WTC11 (cell line): ENCODE measurements around the gene ELAVL1. TPM values are rescaled to one million over a fixed set of nuclear protein-coding genes. Genes with fewer than 3 reads are reported as not detected.
A peak's percentile ranks its signal among the peaks of the same experiment; 100 is the strongest.

Experiments used
- ATAC-seq: fragments of 200-7000 bp; cut with Tn5 transposase; 2 replicates; pipeline ENCODE4 v1.10.0; 2021; ENCODE audit warnings: mild to moderate bottlenecking, moderate library complexity
- CTCF ChIA-PET: fragments of 300-600 bp; sonication (Branson Sonifier 250); formaldehyde crosslinking; loops from one replicate; lab custom pipeline; 2021; ENCODE audit warnings: antibody characterized with exemption; lab: Charles Lee
- POLR2A ChIA-PET: fragments of 350-600 bp; sonication (Branson Sonifier 250); formaldehyde crosslinking; loops from one replicate; lab custom pipeline; 2021; ENCODE audit warnings: antibody characterized with exemption; lab: Charles Lee
- DNase-seq: peaks from one replicate; pipeline ENCODE4 v3.0.0; 2021; ENCODE audit warnings: low spot score
- H3K27ac Mint-ChIP-seq: 2 replicates; pipeline ENCODE4 v1.8.0; 2021; ENCODE audit warnings: mixed read lengths
- H3K27me3 Mint-ChIP-seq: 2 replicates; pipeline ENCODE4 v1.8.0; 2021; ENCODE audit warnings: low read depth, mild to moderate bottlenecking, moderate library complexity, mixed read lengths
- H3K36me3 Mint-ChIP-seq: 2 replicates; pipeline ENCODE4 v1.8.0; 2021; ENCODE audit warnings: mixed read lengths
- H3K4me1 Mint-ChIP-seq: 2 replicates; pipeline ENCODE4 v1.8.0; 2022; ENCODE audit warnings: mixed read lengths
- H3K4me3 Mint-ChIP-seq: 2 replicates; pipeline ENCODE4 v1.8.0; 2021; ENCODE audit warnings: mild to moderate bottlenecking, moderate library complexity, mixed read lengths
- H3K9me3 Mint-ChIP-seq: 2 replicates; pipeline ENCODE4 v1.8.0; 2021; ENCODE audit warnings: mixed read lengths
- CREM ChIP-seq: sonication (generic); formaldehyde crosslinking; IDR thresholded peaks from 2 replicates; pipeline ENCODE4 v1.8.1; 2022; ENCODE audit warnings: mild to moderate bottlenecking, missing genetic modification reagents, moderate library complexity
- EMX1 ChIP-seq: fragments of 250-450 bp; sonication (Bioruptor Pico); IDR thresholded peaks from 2 replicates; pipeline ENCODE4 v1.8.0; 2021; ENCODE audit warnings: mild to moderate bottlenecking
- GRHL2 ChIP-seq: fragments of 250-450 bp; sonication (Bioruptor Pico); IDR thresholded peaks from 2 replicates; pipeline ENCODE4 v1.8.0; 2022; ENCODE audit warnings: mild to moderate bottlenecking, moderate library complexity; ENCODE audit not compliant: insufficient replicate concordance, severe bottlenecking
- GTF2I ChIP-seq: fragments of 250-450 bp; sonication (Bioruptor Pico); conservative IDR thresholded peaks from 2 replicates; pipeline ENCODE4 v1.4.0; 2021; ENCODE audit warnings: mild to moderate bottlenecking
- IRF2 ChIP-seq: sonication (generic); formaldehyde crosslinking; IDR thresholded peaks from 2 replicates; pipeline ENCODE4 v1.8.0; 2022; ENCODE audit warnings: low read depth, missing genetic modification reagents, borderline replicate concordance
- JUN ChIP-seq: sonication (generic); formaldehyde crosslinking; IDR thresholded peaks from 2 replicates; pipeline ENCODE4 v1.8.0; 2023; ENCODE audit warnings: mild to moderate bottlenecking, missing genetic modification reagents
- KAT7 ChIP-seq: sonication (generic); formaldehyde crosslinking; IDR thresholded peaks from 2 replicates; pipeline ENCODE4 v1.8.1; 2023; ENCODE audit warnings: missing genetic modification reagents, mild to moderate bottlenecking, borderline replicate concordance
- NFE2L1 ChIP-seq: sonication (generic); formaldehyde crosslinking; IDR thresholded peaks from 2 replicates; pipeline ENCODE4 v1.8.1; 2023; ENCODE audit warnings: missing genetic modification reagents
- RELA ChIP-seq: sonication (generic); formaldehyde crosslinking; IDR thresholded peaks from 2 replicates; pipeline ENCODE4 v1.8.1; 2022; ENCODE audit warnings: missing genetic modification reagents, mild to moderate bottlenecking, borderline replicate concordance
- RORB ChIP-seq: fragments of 250-450 bp; sonication (Bioruptor Pico); IDR thresholded peaks from 2 replicates; pipeline ENCODE4 v1.9.0; 2021; ENCODE audit warnings: mild to moderate bottlenecking
- TP53 ChIP-seq: sonication (generic); formaldehyde crosslinking; IDR thresholded peaks from 2 replicates; pipeline ENCODE4 v1.8.1; 2023; ENCODE audit warnings: mild to moderate bottlenecking, missing genetic modification reagents
- ZNF138 ChIP-seq: sonication (generic); formaldehyde crosslinking; conservative IDR thresholded peaks from 2 replicates; pipeline ENCODE4 v1.8.1; 2022; ENCODE audit warnings: mild to moderate bottlenecking, moderate library complexity, missing genetic modification reagents
- ZNF263 ChIP-seq: sonication (generic); formaldehyde crosslinking; IDR thresholded peaks from 2 replicates; pipeline ENCODE4 v1.8.1; 2022; ENCODE audit warnings: low read depth, mild to moderate bottlenecking, moderate library complexity, missing genetic modification reagents
- ZNF416 ChIP-seq: fragments of 250-450 bp; sonication (Bioruptor Pico); IDR thresholded peaks from 2 replicates; pipeline ENCODE4 v1.9.0; 2021; ENCODE audit warnings: mild to moderate bottlenecking, inconsistent platforms
- ZNF671 ChIP-seq: fragments of 250-450 bp; sonication (Bioruptor Pico); IDR thresholded peaks from 2 replicates; pipeline ENCODE4 v1.8.0; 2021; ENCODE audit warnings: mild to moderate bottlenecking
- total RNA-seq: library from RNA; stranded (reverse); gene quantifications from 3 replicates; pipeline ENCODE4 v1.2.3, GENCODE V29; 2021
- TF ChIP-seq, protein P1 (sequence below): sonication (generic); formaldehyde crosslinking; IDR thresholded peaks from 2 replicates; pipeline ENCODE4 v1.8.1; 2023; ENCODE audit warnings: mild to moderate bottlenecking, missing genetic modification reagents
- TF ChIP-seq, protein P2 (sequence below): sonication (generic); formaldehyde crosslinking; IDR thresholded peaks from 2 replicates; pipeline ENCODE4 v1.8.0; 2022; ENCODE audit warnings: mild to moderate bottlenecking, missing genetic modification reagents
- TF ChIP-seq, protein P3 (sequence below): sonication (generic); formaldehyde crosslinking; IDR thresholded peaks from 2 replicates; pipeline ENCODE4 v1.8.1; 2023; ENCODE audit warnings: mild to moderate bottlenecking, moderate library complexity, missing genetic modification reagents
- TF ChIP-seq, protein P4 (sequence below): fragments of 250-450 bp; sonication (Bioruptor Pico); IDR thresholded peaks from 2 replicates; pipeline ENCODE4 v1.8.0; 2021; ENCODE audit warnings: mild to moderate bottlenecking
- TF ChIP-seq, protein P5 (sequence below): fragments of 250-450 bp; sonication (Bioruptor Pico); conservative IDR thresholded peaks from 2 replicates; pipeline ENCODE4 v1.9.0; 2021; ENCODE audit warnings: mild to moderate bottlenecking
- TF ChIP-seq, protein P6 (sequence below): sonication (generic); formaldehyde crosslinking; IDR thresholded peaks from 2 replicates; pipeline ENCODE4 v1.8.1; 2023; ENCODE audit warnings: mild to moderate bottlenecking, missing genetic modification reagents, moderate library complexity
- TF ChIP-seq, protein P7 (sequence below): fragments of 250-450 bp; sonication (Bioruptor Pico); IDR thresholded peaks from 2 replicates; pipeline ENCODE4 v1.9.0; 2021; ENCODE audit warnings: moderate library complexity, mild to moderate bottlenecking, inconsistent platforms, borderline replicate concordance
- TF ChIP-seq, protein P8 (sequence below): sonication (generic); formaldehyde crosslinking; IDR thresholded peaks from 2 replicates; pipeline ENCODE4 v1.8.0; 2022; ENCODE audit warnings: missing genetic modification reagents

The ELAVL1 gene
- total RNA-seq, 1 experiment from 2014 or later: 160 TPM

DNA sequence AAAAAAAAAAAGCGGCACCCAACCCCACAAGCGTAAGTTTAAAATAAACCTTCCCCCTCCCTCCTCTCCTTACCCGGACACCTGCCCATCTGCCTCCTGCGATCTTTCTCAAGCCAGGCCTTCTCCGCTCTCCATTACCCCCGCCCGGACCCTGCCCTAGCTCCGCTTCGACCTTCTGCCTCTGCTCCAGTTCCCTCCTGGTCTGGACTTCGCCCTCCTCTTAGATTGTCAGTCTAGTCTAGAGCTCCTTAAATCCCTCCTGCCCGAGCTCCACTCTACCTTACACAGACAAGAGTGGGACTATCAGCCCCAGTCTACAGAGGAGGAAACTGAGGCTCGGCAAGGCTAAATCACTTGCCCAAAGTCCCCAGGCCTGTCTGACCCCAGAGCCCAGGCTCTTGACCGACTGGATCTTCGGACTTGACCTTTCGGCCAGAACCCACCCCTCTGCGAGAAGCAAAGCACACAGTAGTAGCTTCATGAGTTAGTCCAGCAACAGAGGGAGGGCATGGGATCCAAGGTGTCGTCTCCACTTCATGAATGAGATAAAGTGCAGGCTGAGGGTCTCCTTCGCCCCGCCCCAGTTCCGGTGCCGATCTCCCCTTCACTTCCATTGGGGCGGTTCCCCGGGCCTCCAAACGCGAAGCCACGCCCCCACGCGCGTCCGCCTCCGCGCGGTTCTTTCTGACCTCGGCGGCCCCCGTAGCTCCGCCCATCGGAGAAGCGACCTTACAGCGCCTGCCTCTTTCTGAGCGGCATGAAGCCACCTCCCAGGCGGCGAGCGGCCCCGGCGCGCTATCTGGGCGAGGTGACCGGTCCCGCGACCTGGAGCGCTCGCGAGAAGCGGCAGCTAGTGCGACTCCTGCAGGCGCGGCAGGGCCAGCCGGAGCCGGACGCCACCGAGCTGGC lies 85.6 kb downstream of the ELAVL1 start, which contains the start of gene SNAPC2:
Gene SNAPC2 (plus strand): TSS at position 729 of the 909 bp plus-strand sequence. CDS start 29 bp downstream, at position 758.
- peak within 1 kb of the TSS; percentile 75 for H3K4me3 Mint-ChIP-seq
- ATAC-seq: peak; percentile 50
- ChIA-PET POLR2A (interaction anchor here (0.5 to 2.0 kb wide), 5 partner anchors 24 to 62 kb away, joined by 3 to 6 read pairs (median 3); partner anchors contain the start of gene TIMM44), CTCF (interaction anchor here (0.6 to 7.2 kb wide), 26 partner anchors 10 to 471 kb away, joined by 3 to 92 read pairs (median 8); partner anchors contain the start of genes LRRC8E, MAP2K7, RAB11B and TIMM44)
- H3K9me3 Mint-ChIP-seq: no peaks in the 10 kb centered on the region
- peaks cover 49% of the 10 kb centered on the region for H3K27me3 Mint-ChIP-seq
- H3K27ac Mint-ChIP-seq: peak within 1 kb of the TSS; percentile 76
- peak; percentile 98 for DNase-seq
- H3K4me1 Mint-ChIP-seq: peaks cover 8% of the 10 kb centered on the region
- no peaks in the 10 kb centered on the region for H3K36me3 Mint-ChIP-seq
- TF ChIP-seq, protein P1, sequence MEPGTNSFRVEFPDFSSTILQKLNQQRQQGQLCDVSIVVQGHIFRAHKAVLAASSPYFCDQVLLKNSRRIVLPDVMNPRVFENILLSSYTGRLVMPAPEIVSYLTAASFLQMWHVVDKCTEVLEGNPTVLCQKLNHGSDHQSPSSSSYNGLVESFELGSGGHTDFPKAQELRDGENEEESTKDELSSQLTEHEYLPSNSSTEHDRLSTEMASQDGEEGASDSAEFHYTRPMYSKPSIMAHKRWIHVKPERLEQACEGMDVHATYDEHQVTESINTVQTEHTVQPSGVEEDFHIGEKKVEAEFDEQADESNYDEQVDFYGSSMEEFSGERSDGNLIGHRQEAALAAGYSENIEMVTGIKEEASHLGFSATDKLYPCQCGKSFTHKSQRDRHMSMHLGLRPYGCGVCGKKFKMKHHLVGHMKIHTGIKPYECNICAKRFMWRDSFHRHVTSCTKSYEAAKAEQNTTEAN (CRISPR knock-in tag): no peak
- TF ChIP-seq, protein P2, sequence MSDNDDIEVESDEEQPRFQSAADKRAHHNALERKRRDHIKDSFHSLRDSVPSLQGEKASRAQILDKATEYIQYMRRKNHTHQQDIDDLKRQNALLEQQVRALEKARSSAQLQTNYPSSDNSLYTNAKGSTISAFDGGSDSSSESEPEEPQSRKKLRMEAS (CRISPR knock-in tag): peak; percentile 64; the same call in 1 of the 2 replicates
- TF ChIP-seq, protein P3, sequence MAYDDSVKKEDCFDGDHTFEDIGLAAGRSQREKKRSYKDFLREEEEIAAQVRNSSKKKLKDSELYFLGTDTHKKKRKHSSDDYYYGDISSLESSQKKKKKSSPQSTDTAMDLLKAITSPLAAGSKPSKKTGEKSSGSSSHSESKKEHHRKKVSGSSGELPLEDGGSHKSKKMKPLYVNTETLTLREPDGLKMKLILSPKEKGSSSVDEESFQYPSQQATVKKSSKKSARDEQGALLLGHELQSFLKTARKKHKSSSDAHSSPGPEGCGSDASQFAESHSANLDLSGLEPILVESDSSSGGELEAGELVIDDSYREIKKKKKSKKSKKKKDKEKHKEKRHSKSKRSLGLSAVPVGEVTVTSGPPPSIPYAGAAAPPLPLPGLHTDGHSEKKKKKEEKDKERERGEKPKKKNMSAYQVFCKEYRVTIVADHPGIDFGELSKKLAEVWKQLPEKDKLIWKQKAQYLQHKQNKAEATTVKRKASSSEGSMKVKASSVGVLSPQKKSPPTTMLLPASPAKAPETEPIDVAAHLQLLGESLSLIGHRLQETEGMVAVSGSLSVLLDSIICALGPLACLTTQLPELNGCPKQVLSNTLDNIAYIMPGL (CRISPR knock-in tag): peak; percentile 81
- TF ChIP-seq EMX1 (CRISPR knock-in tag) (no peak), RELA (CRISPR knock-in tag) (no peak), CREM (CRISPR knock-in tag) (peak; percentile 26; the same call in 1 of the 2 replicates), RORB (CRISPR knock-in tag) (no peak), IRF2 (CRISPR knock-in tag) (no peak), GRHL2 (CRISPR knock-in tag) (no peak), ZNF263 (CRISPR knock-in tag) (no peak), KAT7 (CRISPR knock-in tag) (no peak), ZNF671 (CRISPR knock-in tag) (no peak), NFE2L1 (CRISPR knock-in tag) (no peak), GTF2I (no peak), ZNF138 (peak; percentile 91; the same call in 1 of the 2 replicates), TP53 (CRISPR knock-in tag) (peak; percentile 60; the same call in 1 of the 2 replicates), ZNF416 (CRISPR knock-in tag) (no peak), JUN (CRISPR knock-in tag) (no peak)
- TF ChIP-seq, protein P4, sequence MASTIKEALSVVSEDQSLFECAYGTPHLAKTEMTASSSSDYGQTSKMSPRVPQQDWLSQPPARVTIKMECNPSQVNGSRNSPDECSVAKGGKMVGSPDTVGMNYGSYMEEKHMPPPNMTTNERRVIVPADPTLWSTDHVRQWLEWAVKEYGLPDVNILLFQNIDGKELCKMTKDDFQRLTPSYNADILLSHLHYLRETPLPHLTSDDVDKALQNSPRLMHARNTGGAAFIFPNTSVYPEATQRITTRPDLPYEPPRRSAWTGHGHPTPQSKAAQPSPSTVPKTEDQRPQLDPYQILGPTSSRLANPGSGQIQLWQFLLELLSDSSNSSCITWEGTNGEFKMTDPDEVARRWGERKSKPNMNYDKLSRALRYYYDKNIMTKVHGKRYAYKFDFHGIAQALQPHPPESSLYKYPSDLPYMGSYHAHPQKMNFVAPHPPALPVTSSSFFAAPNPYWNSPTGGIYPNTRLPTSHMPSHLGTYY (CRISPR knock-in tag): no peak
- TF ChIP-seq, protein P5, sequence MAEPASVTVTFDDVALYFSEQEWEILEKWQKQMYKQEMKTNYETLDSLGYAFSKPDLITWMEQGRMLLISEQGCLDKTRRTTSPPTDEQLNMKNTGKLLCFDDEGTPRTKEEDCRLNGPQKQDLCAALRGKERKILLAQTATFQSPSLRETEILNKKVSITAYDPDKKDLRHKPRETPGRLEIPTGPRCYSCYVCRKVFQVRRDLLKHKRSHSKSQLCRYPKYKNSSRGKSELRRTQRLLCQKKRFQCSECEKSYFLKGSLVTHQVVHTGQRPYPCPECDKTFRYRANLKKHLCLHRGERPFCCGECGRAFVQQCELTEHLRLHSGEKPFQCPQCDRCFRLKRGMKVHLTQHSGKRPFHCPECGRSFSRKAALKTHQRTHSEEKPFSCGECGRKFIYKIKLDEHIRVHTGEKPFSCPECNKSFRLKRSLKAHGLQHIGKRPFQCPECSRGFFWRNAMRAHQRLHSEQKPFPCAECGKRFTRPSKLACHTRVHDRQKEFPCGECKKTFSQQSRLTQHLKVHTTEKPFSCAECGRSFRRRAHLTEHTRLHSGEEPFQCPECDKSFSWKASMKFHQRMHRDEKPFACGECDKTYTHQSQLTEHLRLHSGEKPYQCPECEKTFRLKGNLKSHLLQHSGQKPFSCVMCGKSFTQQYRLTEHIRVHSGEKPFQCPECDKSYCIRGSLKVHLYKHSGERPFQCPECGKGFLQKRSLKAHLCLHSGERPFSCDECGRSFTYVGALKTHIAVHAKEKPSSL: no peak
- TF ChIP-seq, protein P6, sequence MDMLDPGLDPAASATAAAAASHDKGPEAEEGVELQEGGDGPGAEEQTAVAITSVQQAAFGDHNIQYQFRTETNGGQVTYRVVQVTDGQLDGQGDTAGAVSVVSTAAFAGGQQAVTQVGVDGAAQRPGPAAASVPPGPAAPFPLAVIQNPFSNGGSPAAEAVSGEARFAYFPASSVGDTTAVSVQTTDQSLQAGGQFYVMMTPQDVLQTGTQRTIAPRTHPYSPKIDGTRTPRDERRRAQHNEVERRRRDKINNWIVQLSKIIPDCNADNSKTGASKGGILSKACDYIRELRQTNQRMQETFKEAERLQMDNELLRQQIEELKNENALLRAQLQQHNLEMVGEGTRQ: peak; percentile 31
- TF ChIP-seq, protein P7, sequence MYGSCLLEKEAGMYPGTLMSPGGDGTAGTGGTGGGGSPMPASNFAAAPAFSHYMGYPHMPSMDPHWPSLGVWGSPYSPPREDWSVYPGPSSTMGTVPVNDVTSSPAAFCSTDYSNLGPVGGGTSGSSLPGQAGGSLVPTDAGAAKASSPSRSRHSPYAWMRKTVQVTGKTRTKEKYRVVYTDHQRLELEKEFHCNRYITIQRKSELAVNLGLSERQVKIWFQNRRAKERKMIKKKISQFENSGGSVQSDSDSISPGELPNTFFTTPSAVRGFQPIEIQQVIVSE (CRISPR knock-in tag): no peak
- TF ChIP-seq, protein P8, sequence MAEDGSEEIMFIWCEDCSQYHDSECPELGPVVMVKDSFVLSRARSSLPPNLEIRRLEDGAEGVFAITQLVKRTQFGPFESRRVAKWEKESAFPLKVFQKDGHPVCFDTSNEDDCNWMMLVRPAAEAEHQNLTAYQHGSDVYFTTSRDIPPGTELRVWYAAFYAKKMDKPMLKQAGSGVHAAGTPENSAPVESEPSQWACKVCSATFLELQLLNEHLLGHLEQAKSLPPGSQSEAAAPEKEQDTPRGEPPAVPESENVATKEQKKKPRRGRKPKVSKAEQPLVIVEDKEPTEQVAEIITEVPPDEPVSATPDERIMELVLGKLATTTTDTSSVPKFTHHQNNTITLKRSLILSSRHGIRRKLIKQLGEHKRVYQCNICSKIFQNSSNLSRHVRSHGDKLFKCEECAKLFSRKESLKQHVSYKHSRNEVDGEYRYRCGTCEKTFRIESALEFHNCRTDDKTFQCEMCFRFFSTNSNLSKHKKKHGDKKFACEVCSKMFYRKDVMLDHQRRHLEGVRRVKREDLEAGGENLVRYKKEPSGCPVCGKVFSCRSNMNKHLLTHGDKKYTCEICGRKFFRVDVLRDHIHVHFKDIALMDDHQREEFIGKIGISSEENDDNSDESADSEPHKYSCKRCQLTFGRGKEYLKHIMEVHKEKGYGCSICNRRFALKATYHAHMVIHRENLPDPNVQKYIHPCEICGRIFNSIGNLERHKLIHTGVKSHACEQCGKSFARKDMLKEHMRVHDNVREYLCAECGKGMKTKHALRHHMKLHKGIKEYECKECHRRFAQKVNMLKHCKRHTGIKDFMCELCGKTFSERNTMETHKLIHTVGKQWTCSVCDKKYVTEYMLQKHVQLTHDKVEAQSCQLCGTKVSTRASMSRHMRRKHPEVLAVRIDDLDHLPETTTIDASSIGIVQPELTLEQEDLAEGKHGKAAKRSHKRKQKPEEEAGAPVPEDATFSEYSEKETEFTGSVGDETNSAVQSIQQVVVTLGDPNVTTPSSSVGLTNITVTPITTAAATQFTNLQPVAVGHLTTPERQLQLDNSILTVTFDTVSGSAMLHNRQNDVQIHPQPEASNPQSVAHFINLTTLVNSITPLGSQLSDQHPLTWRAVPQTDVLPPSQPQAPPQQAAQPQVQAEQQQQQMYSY (CRISPR knock-in tag): no peak
